ENCODE results near the gene HOMER3. TPM values are rescaled to one million over a fixed set of nuclear protein-coding genes. Genes with fewer than 3 reads are reported as not detected.

The HOMER3 gene
- total and polyA plus RNA-seq, 4 donors, result 22.0 to 40.2 (median 24.2) TPM

DNA sequence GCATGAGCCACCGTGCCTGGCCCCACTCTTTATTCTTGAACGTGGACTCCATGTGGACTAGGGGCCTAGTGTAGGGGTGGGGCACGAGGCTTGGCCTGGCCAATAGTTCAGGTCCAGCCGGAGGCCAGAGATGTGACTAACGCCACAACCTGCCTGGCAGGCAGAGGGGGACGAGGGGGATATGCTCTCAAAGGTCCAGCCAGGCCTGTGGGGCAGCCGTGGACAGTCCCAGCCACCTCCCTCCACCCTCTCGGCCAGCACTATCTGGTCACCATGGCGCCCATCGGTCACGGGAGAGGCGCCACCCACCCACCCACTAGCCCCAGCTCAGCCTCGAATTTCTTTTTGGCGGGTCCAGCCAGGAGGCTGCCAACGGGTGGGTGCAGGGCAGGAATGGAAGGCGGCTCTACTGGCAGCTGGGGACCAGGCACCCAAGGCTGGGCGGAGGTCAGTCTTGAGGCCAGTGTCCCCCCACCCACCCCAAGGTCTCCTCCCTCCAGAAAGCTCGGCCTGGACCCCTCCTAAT is 42.9 kb downstream of the HOMER3 start:
- peaks cover 0 to 21% (median 0%) of the 10 kb centered on the region in 5 donors for H3K4me1 ChIP-seq (ENCODE audit: control insufficient read depth in 5 of 5, insufficient read depth in 5 of 5, low read length in 5 of 5)
- H3K9me3 ChIP-seq (ENCODE audit: control insufficient read depth in 4 of 4, insufficient read depth in 3 of 4, low read length in 3 of 4), result peaks cover 0 to 3% (median 0%) of the 10 kb centered on the region in 4 donors
- peaks cover 3 to 31% (median 15%) of the 10 kb centered on the region in 4 donors for H3K36me3 ChIP-seq (ENCODE audit: control insufficient read depth in 4 of 4, insufficient read depth in 4 of 4, low read length in 4 of 4)
- WGBS, 2 donors, result 62 to 76% methylated on average over 16 to 18 of the region's 18 CpGs
- ATAC-seq (ENCODE audit: insufficient read depth, low FRiP score) (no peak), DNase-seq (peak; percentile 8 to 18 (median 13))
- no peak overlapping the region for H3K9ac ChIP-seq (ENCODE audit: insufficient read depth in 1 of 2, low read length in 2 of 2)
- no peak overlapping the region for H3K4me3 ChIP-seq
- no peak overlapping the region for H3K27ac ChIP-seq (ENCODE audit: low read depth in 1 of 2, low read length in 1 of 2)
- peaks cover 0 to 7% (median 0%) of the 10 kb centered on the region in 3 donors for H3K27me3 ChIP-seq (ENCODE audit: control insufficient read depth in 3 of 3, insufficient read depth in 3 of 3, low read length in 2 of 3)
- TF ChIP-seq, protein P1, sequence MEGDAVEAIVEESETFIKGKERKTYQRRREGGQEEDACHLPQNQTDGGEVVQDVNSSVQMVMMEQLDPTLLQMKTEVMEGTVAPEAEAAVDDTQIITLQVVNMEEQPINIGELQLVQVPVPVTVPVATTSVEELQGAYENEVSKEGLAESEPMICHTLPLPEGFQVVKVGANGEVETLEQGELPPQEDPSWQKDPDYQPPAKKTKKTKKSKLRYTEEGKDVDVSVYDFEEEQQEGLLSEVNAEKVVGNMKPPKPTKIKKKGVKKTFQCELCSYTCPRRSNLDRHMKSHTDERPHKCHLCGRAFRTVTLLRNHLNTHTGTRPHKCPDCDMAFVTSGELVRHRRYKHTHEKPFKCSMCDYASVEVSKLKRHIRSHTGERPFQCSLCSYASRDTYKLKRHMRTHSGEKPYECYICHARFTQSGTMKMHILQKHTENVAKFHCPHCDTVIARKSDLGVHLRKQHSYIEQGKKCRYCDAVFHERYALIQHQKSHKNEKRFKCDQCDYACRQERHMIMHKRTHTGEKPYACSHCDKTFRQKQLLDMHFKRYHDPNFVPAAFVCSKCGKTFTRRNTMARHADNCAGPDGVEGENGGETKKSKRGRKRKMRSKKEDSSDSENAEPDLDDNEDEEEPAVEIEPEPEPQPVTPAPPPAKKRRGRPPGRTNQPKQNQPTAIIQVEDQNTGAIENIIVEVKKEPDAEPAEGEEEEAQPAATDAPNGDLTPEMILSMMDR (IDR thresholded peaks at IDR 0.05; ENCODE audit: control extremely low read depth, extremely low read depth), result no peak

DNA sequence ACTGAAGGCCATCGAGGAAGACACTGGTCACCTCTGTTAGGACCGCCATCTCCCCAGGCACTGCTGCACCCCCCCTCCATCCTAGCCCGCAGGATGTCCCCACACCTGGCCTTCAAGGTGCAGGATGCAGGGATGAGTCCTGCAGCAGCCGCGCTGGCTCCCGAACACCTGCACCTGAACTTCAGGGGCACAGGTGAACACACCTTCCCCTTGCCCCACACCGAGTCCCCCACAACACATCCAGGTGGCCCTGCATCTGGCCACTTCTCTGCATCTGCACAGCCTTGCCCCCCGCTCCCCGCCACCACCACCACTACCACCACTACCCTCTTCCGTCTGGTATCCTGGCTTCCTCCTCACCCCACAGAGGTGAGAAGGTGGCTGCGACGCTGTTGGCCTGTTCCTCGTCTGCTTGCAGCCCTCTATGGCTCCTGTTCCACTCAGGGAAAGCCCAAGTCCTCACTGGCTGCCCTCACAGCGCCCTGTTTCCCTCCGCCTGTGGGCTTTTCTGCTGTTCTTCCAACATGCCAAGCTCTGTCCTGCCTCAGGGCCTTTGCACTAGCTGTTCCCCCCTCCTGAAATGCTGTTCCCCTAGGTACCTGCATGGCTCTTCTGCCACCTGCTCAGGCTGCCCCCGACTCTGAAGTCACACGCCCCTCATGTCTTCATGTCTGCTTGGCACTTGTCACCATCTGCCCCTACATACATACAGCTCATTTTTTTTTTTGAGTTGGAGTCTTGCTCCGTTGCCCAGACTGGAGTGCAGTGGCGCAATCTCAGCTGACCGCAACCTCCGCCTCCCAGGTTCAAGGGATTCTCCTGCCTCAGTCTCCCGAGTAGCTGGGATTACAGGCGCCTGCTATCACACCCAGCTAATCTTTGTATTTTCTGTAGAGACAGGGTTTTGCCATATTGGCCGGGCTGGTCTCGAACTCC is 43.7 kb downstream of the HOMER3 start:
- 87 to 91% methylated on average over 25 of the region's 25 CpGs for WGBS, 2 donors
- H3K27ac ChIP-seq (ENCODE audit: low read depth in 1 of 2, low read length in 1 of 2), result no peak overlapping the region
- H3K4me1 ChIP-seq (ENCODE audit: control insufficient read depth in 5 of 5, insufficient read depth in 5 of 5, low read length in 5 of 5), result peaks cover 0 to 21% (median 0%) of the 10 kb centered on the region in 5 donors
- peaks cover 0 to 3% (median 0%) of the 10 kb centered on the region in 4 donors for H3K9me3 ChIP-seq (ENCODE audit: control insufficient read depth in 4 of 4, insufficient read depth in 3 of 4, low read length in 3 of 4)
- no peak overlapping the region for H3K4me3 ChIP-seq
- peaks cover 0 to 8% (median 0%) of the 10 kb centered on the region in 3 donors for H3K27me3 ChIP-seq (ENCODE audit: control insufficient read depth in 3 of 3, insufficient read depth in 3 of 3, low read length in 2 of 3)
- ATAC-seq (ENCODE audit: insufficient read depth, low FRiP score), result no peak
- TF ChIP-seq, protein P1 (IDR thresholded peaks at IDR 0.05; ENCODE audit: control extremely low read depth, extremely low read depth), result no peak
- DNase-seq, result peak in 1 of 3 donors; percentile 11
- H3K36me3 ChIP-seq (ENCODE audit: control insufficient read depth in 4 of 4, insufficient read depth in 4 of 4, low read length in 4 of 4), result peaks cover 3 to 26% (median 11%) of the 10 kb centered on the region in 4 donors
- H3K9ac ChIP-seq (ENCODE audit: insufficient read depth in 1 of 2, low read length in 2 of 2), result no peak overlapping the region

DNA sequence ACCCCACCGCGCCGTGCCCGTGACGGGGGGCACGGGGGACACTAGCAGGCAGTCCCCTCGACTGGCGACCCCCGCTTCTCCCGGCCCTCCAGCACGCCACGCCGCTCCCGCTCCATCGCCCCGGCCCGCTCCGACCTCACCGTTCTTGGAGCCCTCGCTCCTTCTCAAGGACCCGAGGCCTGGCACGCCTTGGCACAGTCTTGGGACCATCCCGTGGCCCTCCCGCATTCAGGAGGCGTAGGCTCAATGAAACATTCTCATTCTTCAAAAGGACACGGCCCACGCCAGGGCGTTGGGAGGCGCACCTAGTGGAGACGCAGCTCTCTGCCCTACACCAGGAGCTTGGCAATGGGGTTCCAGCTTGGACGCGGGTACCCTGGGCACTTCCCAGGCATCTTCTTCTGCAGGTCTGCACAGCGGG is 44.6 kb downstream of the HOMER3 start:
- TF ChIP-seq, protein P1 (IDR thresholded peaks at IDR 0.05; ENCODE audit: control extremely low read depth, extremely low read depth), result no peak
- H3K4me3 ChIP-seq, result no peak overlapping the region
- DNase-seq (peak in 2 of 3 donors; percentile 9 to 16), ATAC-seq (ENCODE audit: insufficient read depth, low FRiP score) (no peak)
- 14 to 15% methylated on average over 27 to 33 of the region's 33 CpGs for WGBS, 2 donors
- H3K27ac ChIP-seq (ENCODE audit: low read depth in 1 of 2, low read length in 1 of 2), result no peak overlapping the region
- H3K9ac ChIP-seq (ENCODE audit: insufficient read depth in 1 of 2, low read length in 2 of 2), result no peak overlapping the region
- peaks cover 0 to 3% (median 0%) of the 10 kb centered on the region in 4 donors for H3K9me3 ChIP-seq (ENCODE audit: control insufficient read depth in 4 of 4, insufficient read depth in 3 of 4, low read length in 3 of 4)
- peaks cover 0 to 21% (median 0%) of the 10 kb centered on the region in 5 donors for H3K4me1 ChIP-seq (ENCODE audit: control insufficient read depth in 5 of 5, insufficient read depth in 5 of 5, low read length in 5 of 5)
- H3K36me3 ChIP-seq (ENCODE audit: control insufficient read depth in 4 of 4, insufficient read depth in 4 of 4, low read length in 4 of 4), result peaks cover 2 to 25% (median 9%) of the 10 kb centered on the region in 4 donors
- peaks cover 0 to 8% (median 0%) of the 10 kb centered on the region in 3 donors for H3K27me3 ChIP-seq (ENCODE audit: control insufficient read depth in 3 of 3, insufficient read depth in 3 of 3, low read length in 2 of 3)

Data from lung (tissue), 12 donors.